ENCODE measurements around the gene MGAT4C.

Gene MGAT4C

DNA sequence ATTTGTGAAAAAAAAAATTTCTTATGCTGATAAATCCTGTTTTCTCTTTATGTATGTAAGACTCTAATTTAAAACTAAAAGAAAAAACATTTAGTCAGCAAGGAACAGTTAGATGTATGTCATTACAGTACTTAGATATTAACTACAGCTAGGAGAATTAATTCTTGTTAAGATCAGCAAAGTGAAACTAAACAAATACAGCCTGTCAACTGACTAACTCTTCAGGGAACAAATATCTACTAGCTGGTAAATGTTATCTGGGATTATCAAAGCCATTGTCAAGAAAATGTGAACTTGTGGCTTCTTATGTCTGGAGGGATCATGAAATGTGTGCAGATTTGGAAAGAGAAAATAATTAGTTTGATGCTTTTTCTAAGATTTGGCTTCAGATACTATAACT, 27.5 kb downstream of the MGAT4C start:
- no peak for DNase-seq (ENCODE audit: low read depth)

DNA sequence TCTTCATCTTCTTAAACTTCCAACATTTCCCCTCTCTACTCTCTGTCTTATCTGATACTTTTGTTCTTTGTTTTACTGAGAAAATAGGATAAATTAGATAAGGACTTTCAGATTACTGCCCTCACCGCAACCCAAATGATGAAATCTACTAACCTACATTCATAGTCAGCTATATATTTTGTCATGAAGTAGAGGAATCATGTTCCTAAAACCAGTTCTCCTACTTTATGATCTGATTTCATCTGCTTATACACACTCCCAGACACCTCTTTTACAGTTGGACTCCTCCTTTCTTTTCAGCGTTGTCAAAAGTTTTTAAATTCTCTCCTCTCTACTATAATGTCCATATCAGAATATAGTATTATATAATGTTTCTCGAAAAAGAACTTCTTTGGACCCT, 29.7 kb downstream of the MGAT4C start:
- DNase-seq (ENCODE audit: low read depth), result no peak

DNA sequence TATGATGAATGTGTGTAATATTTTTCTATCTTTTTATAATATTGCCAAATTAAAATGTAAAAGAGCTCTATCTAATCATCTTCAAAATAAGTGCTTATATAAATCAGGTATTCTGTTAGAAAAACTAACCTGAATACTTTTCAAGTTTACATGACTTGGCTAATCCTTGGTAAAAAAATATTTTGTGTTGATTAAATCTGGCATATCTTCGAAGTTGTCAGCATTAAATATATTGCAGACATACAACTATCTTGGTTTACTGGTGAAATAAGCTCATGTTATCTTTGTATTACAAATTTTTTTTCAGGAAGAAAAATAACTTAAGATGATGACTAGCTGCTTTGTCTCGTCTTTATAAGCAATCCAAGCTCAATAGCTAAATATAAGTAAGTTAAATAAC, 39.6 kb downstream of the MGAT4C start:
- no peak for DNase-seq (ENCODE audit: low read depth)

DNA sequence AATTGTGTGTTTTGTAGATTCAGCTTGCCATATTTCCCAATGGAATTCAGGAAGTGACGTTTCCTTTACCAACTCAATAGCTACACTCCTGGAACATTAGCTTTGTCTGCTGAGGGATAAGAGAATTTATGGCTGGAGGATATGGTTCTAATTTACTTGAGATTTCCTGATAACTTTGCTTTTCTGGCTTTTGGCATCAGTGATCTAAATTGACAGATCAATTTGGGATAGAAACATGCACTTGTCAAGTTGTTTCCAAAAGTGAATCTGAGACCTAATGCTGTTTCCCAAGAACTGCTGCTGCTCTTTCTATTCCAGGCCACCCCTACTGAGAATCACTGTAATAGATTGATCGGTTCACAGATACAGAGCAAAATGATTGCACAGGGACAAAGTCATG, 43.2 kb downstream of the MGAT4C start:
- DNase-seq (ENCODE audit: low read depth), result no peak

DNA sequence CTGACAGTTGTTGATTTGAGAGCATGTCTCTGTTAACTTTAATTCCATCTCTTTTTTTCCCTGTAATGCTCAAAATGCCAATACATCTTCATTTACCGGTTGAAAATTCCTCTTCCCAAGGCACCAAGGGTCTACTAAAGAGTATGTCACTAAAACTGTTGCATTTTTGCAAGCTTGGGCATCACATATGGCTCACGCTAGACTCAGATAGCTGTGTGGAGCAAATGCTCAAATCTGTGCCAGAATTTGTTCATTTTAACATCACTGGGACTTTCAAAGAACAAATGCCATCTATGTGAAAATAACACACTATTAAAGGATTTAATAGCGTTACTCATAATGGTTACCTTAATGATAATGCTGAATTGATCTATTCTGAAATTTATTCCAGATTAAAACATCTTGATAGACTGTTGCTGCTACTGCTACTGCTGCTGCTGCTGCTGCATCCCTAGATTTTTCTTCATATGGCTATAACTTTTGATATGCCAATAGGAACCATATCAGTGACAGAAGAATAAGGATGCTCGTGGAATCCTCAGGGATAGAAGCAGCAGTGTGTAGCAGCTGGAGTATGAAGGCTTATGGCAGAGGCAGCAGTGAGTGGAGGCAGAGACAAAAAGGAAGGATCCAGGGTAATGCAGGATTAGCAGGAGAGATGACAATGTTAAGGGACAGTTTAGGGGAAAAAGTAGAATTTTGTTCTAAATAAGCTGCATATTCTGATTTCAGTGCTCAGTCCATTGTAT, 57.3 kb downstream of the MGAT4C start:
- DNase-seq (ENCODE audit: low read depth), result no peak

DNA sequence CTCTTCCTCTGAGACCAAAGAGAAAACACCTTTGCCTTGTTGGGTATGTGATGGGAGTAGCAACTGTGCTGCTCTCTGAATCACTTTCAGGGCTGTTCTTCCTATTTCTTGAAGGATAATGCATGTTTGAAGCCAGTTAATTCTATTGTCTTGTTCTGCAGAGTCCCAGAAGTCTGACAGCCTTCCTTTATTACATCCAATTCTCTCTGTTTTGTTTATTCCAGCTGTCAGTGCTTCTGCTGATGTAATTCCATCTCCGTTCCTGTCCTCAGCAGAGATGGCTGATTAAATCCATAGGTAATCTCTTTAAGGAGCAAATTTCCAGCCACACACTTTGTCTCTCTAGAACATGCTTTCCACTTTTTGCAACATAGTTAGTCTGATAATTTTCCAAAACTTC, 59.7 kb downstream of the MGAT4C start:
- no peak for DNase-seq (ENCODE audit: low read depth)

DNA sequence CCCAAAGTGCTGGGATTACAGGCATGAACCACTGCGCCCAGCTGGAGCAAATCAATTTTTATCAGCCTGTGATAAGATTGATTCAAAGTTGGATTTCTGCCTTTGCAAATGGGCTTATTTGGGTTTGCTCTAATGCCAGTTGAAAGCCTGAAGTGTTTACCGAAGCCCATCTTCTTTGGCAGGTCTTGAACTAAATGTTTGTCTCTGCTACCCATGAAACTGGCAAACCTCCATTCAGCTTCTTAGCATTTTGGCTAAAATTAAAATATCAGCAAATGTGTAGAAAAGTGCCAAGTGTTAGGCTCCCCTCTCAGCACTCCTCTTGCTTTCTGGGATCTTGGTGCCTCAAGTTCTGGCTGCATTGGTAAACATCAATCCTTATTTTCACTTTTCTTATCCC, 61.5 kb downstream of the MGAT4C start:
- DNase-seq (ENCODE audit: low read depth), result no peak

DNA sequence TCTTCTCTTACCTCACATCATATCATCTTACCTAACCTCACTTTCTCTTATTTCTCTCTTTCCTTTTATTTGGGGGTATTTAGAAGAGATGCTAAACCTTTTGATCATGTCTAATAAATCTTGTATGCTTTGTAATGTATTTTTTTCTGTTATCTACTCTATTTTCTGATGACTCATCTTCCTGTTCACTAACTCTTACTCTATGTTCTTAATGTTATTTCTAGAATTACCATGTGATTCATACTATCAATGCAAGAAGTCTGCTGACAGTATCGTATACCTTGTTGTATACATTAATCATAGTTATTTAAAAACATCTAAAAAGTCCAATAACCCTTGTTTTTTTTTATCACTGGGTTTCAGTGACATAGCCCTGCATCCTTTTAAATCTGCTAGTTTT, 62.3 kb downstream of the MGAT4C start:
- no peak for DNase-seq (ENCODE audit: low read depth)

DNA sequence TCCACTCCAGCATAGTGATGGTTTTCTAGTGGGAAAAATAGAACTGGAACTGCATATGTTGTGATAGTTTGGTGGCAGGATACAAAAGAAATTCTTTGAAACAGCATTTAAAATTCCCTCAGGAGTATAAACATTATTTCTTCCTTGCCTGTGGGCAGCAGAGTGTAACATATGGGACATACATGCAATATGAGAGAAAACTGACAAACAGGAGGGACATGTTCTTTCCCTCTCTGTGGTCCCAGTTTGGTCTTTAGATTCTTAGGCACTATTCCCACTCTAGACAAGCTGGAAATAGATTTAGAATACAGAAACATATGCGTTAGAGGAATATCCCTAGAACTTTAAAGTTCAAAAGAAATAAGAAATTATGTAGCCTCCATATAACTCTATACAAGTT, 68.0 kb downstream of the MGAT4C start:
- no peak for DNase-seq (ENCODE audit: low read depth)

DNA sequence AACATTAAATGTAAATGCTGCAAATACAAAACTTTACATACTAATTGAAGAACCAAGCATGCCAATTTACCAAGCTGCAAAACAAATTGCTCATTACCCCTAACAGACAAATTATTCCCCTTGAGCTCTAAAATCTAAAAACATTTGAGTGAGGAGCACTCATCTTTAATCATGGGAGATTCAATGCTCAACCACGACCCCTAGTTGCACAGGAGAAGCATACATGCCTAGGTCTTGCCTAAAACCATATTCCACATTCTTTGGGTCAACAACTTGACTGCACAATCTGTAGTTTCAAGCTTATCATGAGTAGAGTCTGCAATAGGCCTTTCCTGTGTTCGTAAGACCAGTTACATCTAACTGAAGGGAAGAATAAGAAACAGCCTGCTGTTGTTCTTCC, 69.7 kb downstream of the MGAT4C start:
- no peak for DNase-seq (ENCODE audit: low read depth)

DNA sequence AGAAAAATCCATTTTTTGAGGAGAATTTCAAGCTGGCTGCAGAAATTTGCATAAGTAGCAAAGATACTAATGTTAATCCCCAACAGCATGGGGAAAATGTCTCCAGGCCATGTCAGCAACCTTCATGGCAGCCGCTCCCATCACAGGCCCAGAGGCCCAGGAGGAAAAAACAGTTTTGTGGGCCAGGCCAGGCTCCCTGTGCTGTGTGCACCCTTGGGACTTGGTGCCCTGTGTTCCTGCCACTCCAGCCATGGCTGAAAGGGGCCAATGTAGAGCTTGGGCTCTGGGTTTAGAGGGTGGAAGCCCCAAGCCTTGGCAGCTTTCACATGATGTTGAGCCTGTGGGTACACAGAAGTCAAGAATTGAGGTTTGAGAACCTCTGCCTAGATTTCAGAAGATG, 76.3 kb downstream of the MGAT4C start:
- no peak for DNase-seq (ENCODE audit: low read depth)

DNA sequence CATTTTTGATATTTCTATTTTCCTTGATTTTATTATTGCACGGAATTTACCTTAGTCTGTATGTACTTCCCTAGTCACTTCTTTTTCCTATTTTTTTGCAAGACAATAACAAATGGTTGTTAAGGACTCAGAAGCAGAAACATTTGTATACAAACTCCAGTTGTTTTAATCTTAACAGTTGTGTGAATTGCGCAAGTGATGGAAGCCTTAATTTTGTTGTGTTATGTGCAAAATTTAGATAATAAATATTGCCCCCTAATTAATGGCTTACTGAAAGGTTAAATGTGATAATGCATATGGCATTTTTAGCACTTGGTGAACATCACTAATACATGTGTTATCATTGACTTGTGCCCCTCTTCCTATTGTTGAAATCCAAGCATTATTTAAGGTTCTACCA, 82.0 kb downstream of the MGAT4C start:
- DNase-seq (ENCODE audit: low read depth), result no peak

DNA sequence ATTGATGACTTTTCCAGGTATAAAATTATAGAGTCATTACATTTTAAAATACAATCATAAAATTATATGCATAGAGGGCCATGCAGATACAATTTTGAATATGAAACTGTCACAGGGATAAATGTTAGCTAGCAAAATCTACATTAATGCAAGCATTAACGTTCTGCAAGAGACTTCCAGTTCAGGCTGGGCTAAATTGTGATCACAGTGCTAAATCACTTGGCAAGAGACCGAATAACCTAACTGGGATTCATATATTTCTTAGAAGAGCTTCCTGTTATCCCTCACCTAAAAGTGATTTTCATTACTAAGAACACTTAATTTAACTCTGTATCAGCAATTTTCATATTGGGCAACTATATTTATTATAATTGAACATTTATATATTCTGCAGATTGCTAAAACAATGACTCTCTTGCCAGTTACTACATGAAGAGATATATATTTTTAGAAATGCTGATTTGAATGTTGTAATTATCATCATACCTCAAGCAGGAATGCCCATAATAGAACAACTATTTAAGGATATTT, 83.2 kb downstream of the MGAT4C start:
- no peak for DNase-seq (ENCODE audit: low read depth)

DNA sequence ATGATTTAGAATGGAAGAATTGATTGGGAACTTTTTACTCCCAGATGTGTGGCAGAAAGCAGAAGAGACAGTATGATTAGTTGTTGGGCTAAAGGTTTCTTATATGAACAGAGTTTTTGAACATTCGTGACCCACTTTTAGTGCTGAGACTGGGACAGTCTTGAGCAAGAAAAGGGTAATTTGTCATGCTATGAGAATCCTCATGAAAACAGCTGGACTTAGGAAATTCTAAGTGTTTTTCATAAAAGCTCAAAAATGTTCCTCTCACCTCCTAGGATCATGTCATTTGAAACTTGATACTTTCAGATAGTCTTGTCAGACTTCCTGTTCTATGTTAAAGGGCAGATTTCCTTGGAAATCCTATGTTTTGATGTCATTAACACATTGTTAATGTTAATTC, 86.1 kb downstream of the MGAT4C start:
- DNase-seq (ENCODE audit: low read depth), result no peak

DNA sequence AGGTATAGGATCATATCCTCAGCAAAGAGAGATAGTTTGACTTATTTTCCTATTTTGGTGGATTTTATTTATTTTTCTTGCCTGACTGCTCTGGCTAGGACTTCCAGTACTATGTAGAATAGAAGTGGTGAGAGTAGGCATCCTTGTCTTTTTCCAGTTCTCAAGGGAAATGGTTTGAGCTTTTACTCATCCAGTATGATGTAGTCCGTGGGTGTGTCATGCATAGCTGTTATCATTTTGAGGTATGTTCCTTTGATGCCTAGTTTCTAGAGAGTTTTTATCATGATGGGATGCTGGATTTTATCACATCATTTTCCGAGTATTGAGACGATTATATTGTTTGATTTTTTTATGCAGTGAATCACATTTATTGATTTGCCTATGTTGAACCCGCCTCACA, 97.2 kb downstream of the MGAT4C start:
- no peak for DNase-seq (ENCODE audit: low read depth)

DNA sequence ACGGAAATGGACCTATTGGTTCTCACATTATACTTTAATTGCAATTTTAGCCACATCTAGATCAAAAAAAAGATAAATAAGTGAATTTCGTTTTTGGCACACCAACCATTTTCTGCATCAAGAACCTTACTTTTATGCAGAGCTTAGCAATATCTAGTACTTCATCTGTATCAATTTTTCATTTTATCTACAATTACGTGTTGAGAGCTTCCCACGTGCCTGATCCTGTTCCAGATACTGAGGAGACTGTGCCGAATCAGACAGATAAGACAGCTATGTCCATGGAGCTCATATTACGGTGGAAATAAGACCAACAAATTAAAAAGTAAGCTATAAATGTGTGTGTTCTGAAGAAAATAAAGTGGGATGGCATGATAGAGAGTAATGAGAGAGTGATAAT, 101.6 kb downstream of the MGAT4C start:
- no peak for DNase-seq (ENCODE audit: low read depth)

DNA sequence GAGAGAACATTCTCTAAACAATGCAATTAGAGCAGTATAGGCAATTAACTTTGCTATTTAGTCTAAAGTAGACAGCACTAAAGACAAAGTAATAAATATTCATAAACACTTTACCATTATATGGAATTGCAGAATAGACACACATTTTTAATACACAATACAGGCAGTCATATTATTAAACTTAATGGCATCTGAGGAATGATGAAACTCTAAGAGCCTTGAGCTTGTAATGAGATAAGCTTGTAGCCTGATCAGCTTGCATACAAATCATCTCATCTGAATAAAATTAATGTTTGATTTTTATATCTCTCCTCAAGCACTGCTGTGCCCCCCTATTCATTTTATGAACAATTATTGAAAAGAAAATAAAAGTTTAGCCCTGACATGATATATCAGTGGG, 107.6 kb downstream of the MGAT4C start:
- DNase-seq (ENCODE audit: low read depth), result no peak

DNA sequence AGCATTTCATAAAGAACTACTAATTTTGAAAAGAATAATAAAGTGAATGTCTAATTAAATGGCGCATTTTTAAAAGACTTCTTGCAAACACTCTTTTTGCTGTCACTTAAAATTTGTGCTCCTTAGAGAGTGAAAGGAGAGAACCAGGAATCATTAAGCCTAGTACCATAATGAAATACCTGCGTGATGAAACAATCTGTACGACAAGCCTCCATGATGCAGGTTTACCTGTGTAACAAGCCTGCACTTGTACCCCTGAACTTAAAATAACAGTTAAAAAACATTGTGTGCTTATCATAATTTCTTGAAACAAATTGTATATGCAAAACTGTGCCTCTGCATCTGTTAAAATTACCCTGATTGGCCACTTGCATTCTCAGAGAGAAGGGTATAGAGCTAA, 108.1 kb downstream of the MGAT4C start:
- no peak for DNase-seq (ENCODE audit: low read depth)

DNA sequence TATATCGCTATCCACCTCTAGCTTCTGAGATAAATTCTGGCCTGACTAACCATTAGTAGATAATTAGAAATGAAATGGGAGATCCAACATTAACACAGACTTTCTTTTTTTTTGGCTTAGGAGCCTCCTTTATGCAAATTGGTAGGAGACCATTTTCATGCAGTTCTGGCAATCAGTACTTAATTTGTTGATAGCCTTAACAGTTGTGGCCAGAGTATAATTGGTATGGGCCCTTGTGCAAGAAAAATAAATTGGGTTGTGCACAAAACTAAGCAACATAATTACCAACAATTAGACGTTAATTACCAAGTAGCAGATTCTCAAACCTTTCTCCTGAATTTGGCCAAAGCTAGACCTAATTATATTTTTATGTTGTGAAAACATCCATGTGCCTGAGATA, 111.0 kb downstream of the MGAT4C start:
- no peak for DNase-seq (ENCODE audit: low read depth)

DNA sequence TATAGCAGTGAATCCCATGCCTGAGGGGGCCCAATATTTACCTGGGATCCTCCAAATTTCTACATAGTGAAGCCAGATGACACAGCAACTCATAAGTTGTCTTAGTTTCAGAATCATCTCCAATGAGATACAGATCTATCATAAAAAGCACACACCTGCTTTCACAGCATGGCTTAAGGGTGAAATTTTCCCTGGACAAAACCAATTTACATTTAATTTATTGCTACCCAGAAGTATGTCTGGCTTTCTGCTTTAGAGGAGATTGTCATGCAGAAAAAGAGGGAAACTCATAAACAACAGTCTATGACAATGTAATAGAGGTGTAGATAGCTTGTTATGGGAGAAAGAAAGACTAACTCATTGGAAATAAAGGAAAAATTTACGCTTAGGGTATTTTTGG, 113.0 kb downstream of the MGAT4C start:
- no peak for DNase-seq (ENCODE audit: low read depth)

DNA sequence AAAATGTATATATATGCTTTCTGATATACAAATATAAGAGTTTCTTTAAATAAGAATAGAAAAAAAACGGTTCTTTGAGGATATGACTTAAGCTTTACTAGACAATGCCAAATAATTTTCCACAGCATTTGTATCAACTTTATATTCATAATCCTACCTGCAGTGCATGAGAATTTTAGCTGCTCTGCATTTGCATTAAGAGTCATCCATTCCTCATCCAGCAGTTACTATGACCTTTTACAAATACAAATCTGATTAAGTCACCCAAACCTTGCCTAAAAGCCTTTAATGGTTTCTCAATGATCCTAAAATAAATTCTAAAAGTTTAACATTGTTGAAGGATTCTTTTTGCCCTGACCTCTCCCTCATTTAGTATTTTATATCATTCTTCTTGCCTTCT, 116.5 kb downstream of the MGAT4C start:
- no peak for DNase-seq (ENCODE audit: low read depth)

DNA sequence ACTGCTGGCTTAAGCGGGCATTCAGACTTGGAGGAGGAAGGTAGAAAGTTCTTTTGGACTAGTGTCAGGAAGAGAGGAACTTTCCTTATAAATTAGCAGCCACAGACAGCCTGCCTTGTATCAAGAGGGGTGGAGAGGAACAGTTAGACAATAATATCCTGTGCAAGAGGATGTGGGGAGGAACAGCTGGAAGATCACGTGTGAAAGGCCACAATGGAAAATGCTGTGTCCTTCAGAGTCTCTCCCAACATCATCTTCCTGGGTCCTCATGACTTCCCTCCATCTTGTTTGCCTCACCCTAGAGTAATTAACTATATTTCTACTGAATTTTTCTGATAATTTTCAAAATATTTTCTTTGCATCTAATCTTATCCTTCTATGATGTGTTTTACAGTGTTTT, 117.4 kb downstream of the MGAT4C start:
- DNase-seq (ENCODE audit: low read depth), result no peak

DNA sequence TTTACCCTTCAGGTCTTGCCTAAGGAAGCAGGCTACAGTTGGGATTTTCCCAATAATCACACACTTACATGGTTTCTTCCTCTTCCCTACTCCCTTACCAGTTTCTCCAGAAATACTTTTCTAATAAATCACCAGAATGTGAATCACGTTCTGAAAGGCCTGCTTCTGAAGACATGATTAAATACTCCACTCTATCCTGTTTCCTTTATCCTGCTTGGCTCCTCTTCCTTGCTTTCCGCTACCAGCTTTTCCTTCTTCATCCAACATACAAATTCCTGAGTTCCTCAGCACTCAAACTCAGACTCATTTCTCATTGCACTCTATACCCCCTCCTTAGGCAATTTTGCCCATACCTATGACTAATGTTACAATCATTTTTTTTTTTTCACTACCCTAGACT, 118.3 kb downstream of the MGAT4C start:
- no peak for DNase-seq (ENCODE audit: low read depth)

DNA sequence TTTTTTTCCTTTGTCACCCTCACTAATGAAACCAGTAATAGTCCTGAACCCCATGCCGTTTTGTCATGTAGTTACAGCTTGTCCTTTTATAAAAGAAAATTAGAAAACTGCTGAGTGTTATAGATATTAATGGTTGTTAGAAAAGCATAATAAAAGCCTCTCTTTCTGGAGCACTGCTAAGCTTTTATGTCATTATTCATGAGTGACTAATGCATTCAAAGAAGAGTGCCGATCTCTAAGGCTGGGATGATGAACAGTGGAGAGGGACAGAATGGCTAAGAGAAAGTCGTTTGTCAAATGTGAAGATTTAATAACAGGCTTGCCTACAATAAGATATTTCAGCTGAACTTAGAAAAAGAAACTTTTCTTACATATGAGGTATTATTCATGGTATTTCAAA, 121.6 kb downstream of the MGAT4C start:
- no peak for DNase-seq (ENCODE audit: low read depth)

Measured in stimulated activated CD4-positive, alpha-beta T cell treated with anti-CD3 and anti-CD28 coated beads, Interleukin-2, amount 100 ng/mL, for 4 hours (primary cell).